Calu3 (cell line): ENCODE measurements around the gene GRB10. TPM values are rescaled to one million over a fixed set of nuclear protein-coding genes. Genes with fewer than 3 reads are reported as not detected.
A peak's percentile ranks its signal among the peaks of the same experiment; 100 is the strongest.

ENCODE experiments used
- BruUV-seq: library from RNA; stranded (reverse); fragments of 400-500 nt; replicated peaks from 2 replicates; lab custom pipeline; 2021; lab: Mats Ljungman, UMichigan
- CTCF ChIA-PET: fragments of 300-600 bp; sonication (Branson Sonifier 250); formaldehyde crosslinking; loops from one replicate; lab custom pipeline; 2022; ENCODE audit warnings: antibody characterized with exemption; lab: Charles Lee
- DNase-seq: peaks from one replicate; pipeline ENCODE4 v3.0.0; 2022
- H3K27ac Mint-ChIP-seq: one replicate; pipeline ENCODE4 v1.8.0; 2022; ENCODE audit warnings: mixed read lengths; ENCODE audit not compliant: unreplicated experiment
- H3K27me3 Mint-ChIP-seq: one replicate; pipeline ENCODE4 v1.8.0; 2022; ENCODE audit warnings: mixed read lengths; ENCODE audit not compliant: unreplicated experiment
- H3K36me3 Mint-ChIP-seq: one replicate; pipeline ENCODE4 v1.8.0; 2022; ENCODE audit warnings: mild to moderate bottlenecking, moderate library complexity, mixed read lengths; ENCODE audit not compliant: insufficient read depth, unreplicated experiment
- H3K4me1 Mint-ChIP-seq: one replicate; pipeline ENCODE4 v1.8.0; 2022; ENCODE audit warnings: mild to moderate bottlenecking, low read depth, mixed read lengths; ENCODE audit not compliant: unreplicated experiment
- H3K4me3 Mint-ChIP-seq: one replicate; pipeline ENCODE4 v1.8.0; 2022; ENCODE audit warnings: mild to moderate bottlenecking, low read depth, moderate library complexity, mixed read lengths; ENCODE audit not compliant: unreplicated experiment
- H3K9me3 Mint-ChIP-seq: one replicate; pipeline ENCODE4 v1.8.0; 2022; ENCODE audit warnings: low read depth, mixed read lengths; ENCODE audit not compliant: unreplicated experiment
- CTCF ChIP-seq: fragments of 200-600 bp; IDR thresholded peaks from one replicate; pipeline ENCODE4 v1.8.0; 2022; ENCODE audit warnings: antibody characterized with exemption; ENCODE audit not compliant: unreplicated experiment
- intact Hi-C: fragments of 100-400 bp; cut with micrococcal nuclease; formaldehyde crosslinking; loops from one replicate; pipeline ENCODE4 v1.10.0; 2022; ENCODE audit not compliant: unreplicated experiment
- total RNA-seq: library from RNA; stranded (reverse); gene quantifications from 2 replicates; pipeline ENCODE4 v1.2.3, GENCODE V29; 2022

The GRB10 gene
- total RNA-seq, 1 experiment from 2014 or later: 90.6 TPM

- CTCF ChIA-PET: no interaction called here
- no TSS peak for BruUV-seq
- TF ChIP-seq CTCF: no peak
- intact Hi-C loops: no loop called here
- Mint-ChIP-seq H3K27ac (peak overlapping the region; percentile 11), H3K9me3 (peaks cover 2% of the 10 kb centered on the region), H3K27me3 (no peaks in the 10 kb centered on the region), H3K4me3 (no peak overlapping the region), H3K4me1 (peaks cover 22% of the 10 kb centered on the region), H3K36me3 (peaks cover 9% of the 10 kb centered on the region)
- DNase-seq: no peak
Measured at GRCh38 chr7:50685135-50686065, 97.3 kb downstream of the GRB10 start.

GRCh38 chr7:50684713-50685075, 98.0 kb downstream of the GRB10 start:
- BruUV-seq: no TSS peak
- Mint-ChIP-seq H3K9me3 (peaks cover 2% of the 10 kb centered on the region), H3K27ac (no peak overlapping the region), H3K36me3 (peaks cover 9% of the 10 kb centered on the region), H3K4me1 (peaks cover 29% of the 10 kb centered on the region), H3K4me3 (no peak overlapping the region), H3K27me3 (no peaks in the 10 kb centered on the region)
- intact Hi-C loops: loop anchor here (5.0 kb wide), 1 partner anchor 458 kb away; no protein-coding TSS in a partner anchor
- CTCF ChIA-PET: no interaction called here
- no peak for DNase-seq
- no peak for TF ChIP-seq CTCF

- no peak for DNase-seq
Measured at GRCh38 chr7:50684011-50684712, 98.5 kb downstream of the GRB10 start.

GRCh38 chr7:50682573-50682972, 100.1 kb downstream of the GRB10 start:
- Mint-ChIP-seq H3K4me3 (no peak overlapping the region), H3K36me3 (peaks cover 9% of the 10 kb centered on the region), H3K4me1 (peaks cover 42% of the 10 kb centered on the region), H3K27ac (no peak overlapping the region), H3K27me3 (no peaks in the 10 kb centered on the region), H3K9me3 (peaks cover 2% of the 10 kb centered on the region)
- intact Hi-C loops: loop anchor here (5.0 kb wide), 1 partner anchor 460 kb away; no protein-coding TSS in a partner anchor
- no TSS peak for BruUV-seq
- DNase-seq: no peak
- CTCF ChIA-PET: no interaction called here
- no peak for TF ChIP-seq CTCF

More at GRCh38 chr7:50684011-50684712, 98.5 kb downstream of the GRB10 start:
- H3K9me3 Mint-ChIP-seq: peaks cover 2% of the 10 kb centered on the region
- H3K36me3 Mint-ChIP-seq: peaks cover 9% of the 10 kb centered on the region
- intact Hi-C loops: loop anchor here (5.0 kb wide), 1 partner anchor 458 kb away; no protein-coding TSS in a partner anchor
- CTCF ChIA-PET: no interaction called here
- TF ChIP-seq CTCF: no peak
- H3K27me3 Mint-ChIP-seq: no peaks in the 10 kb centered on the region
- no peak overlapping the region for H3K4me3 Mint-ChIP-seq
- no TSS peak for BruUV-seq
- no peak overlapping the region for H3K27ac Mint-ChIP-seq
- H3K4me1 Mint-ChIP-seq: peaks cover 35% of the 10 kb centered on the region
